GM13977 (cell line): ENCODE results near the gene KDM1A.
"Not testable (repeated sequence)": the region's sequence is repeated elsewhere in the genome, so short reads cannot be mapped to it uniquely, and the experiment has no call there.

Experiments
- DNase-seq: peaks from one replicate; pipeline ENCODE4 v3.0.0; 2012; ENCODE audit warnings: low spot score
- in situ Hi-C: fragments of 300-500 bp; cut with MboI; formaldehyde crosslinking; loops from one replicate; pipeline ENCODE4 v1.12.0; 2022; ENCODE audit warnings: low sequenced_read_pairs, low pct_unique_long_range_greater_than_20kb, mixed read lengths, inconsistent platforms; ENCODE audit not compliant: unreplicated experiment
- TF ChIP-seq, protein P1 (sequence below): IDR thresholded peaks from 2 replicates; pipeline ENCODE4 v1.5.1; 2012; ENCODE audit warnings: mild to moderate bottlenecking, control low read depth; ENCODE audit not compliant: insufficient read depth; ENCODE audit errors: extremely low read depth, missing control alignments

KDM1A gene

GRCh38 chr1:23004112-23004511 is 15.2 kb upstream of the KDM1A start:
- no peak for DNase-seq
- in situ Hi-C loops, result no loop called here
- TF ChIP-seq, protein P1, sequence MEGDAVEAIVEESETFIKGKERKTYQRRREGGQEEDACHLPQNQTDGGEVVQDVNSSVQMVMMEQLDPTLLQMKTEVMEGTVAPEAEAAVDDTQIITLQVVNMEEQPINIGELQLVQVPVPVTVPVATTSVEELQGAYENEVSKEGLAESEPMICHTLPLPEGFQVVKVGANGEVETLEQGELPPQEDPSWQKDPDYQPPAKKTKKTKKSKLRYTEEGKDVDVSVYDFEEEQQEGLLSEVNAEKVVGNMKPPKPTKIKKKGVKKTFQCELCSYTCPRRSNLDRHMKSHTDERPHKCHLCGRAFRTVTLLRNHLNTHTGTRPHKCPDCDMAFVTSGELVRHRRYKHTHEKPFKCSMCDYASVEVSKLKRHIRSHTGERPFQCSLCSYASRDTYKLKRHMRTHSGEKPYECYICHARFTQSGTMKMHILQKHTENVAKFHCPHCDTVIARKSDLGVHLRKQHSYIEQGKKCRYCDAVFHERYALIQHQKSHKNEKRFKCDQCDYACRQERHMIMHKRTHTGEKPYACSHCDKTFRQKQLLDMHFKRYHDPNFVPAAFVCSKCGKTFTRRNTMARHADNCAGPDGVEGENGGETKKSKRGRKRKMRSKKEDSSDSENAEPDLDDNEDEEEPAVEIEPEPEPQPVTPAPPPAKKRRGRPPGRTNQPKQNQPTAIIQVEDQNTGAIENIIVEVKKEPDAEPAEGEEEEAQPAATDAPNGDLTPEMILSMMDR, result no peak

- DNase-seq, in situ Hi-C loops: not testable (repeated sequence)
Measured at GRCh38 chr1:23004769-23005168, 14.5 kb upstream of the KDM1A start.

DNA sequence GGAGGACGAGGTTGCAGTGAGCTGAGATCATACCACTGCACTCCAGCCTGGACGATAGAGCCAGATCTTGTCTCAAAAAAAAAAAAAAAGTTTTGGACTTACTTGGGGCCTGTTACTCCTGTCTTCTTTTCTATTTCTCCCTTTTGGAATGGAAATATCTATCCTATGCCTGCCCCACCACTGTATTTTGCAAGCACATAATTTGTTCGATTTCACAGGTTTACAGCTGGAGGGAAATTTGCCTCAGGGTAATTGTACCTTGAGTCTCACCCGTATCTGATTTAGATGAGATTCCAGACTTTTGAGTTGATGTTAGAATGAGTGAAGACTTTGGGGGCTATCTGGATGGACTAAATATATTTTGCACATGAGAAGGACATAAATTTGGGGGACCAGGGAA is 12.2 kb upstream of the KDM1A start:
- TF ChIP-seq, protein P1, result no peak
- no peak for DNase-seq
- in situ Hi-C loops, result no loop called here

DNA sequence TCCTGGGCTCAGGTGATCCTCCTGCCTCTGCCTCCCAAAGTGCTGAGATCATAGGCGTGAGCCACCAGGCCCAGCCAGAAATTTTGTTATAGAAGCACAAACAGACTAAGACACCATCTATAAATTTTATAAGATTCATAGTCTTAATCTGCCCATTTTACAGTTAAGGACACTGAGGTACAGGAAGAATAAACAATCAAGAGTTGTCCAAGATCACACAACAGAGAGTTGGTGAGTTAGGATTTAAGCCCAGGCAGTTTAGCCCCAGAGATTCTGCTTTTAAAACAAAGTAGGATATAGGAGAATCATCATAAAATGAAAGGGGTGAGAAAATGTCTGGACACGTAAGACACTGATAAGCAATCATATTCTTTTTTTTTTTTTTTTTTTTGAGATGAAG is 10.4 kb upstream of the KDM1A start:
- TF ChIP-seq, protein P1, result no peak
- DNase-seq, result no peak
- in situ Hi-C loops, result no loop called here

- in situ Hi-C loops, result not testable (repeated sequence)
Measured at GRCh38 chr1:23010025-23010424, 9.2 kb upstream of the KDM1A start.

DNA sequence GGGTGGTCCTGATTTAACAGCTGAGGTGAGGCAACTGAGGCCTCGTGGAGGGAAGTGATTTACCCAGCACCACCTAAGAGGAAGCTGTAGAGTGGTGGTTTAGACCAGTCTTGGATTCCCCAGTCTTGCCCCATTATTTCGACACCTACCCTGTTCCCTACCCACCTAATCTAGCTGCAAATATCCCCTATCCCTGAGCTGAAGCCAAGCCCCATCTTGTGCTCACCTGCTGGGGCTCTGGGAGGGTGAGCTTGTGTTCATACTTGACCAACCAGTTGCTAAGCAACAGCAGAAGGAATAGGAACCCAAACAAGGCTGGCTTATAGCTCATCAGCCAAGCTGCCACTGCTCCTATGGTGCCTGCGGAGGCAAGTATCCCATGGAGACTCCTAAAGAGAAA is 5.6 kb upstream of the KDM1A start:
- TF ChIP-seq, protein P1, result no peak
- in situ Hi-C loops, result no loop called here
- peak; percentile 45 for DNase-seq

More at GRCh38 chr1:23010025-23010424, 9.2 kb upstream of the KDM1A start:
- DNase-seq, result not testable (repeated sequence)

- DNase-seq, result no peak
- in situ Hi-C loops, result no loop called here
- TF ChIP-seq, protein P1, result no peak
Measured at GRCh38 chr1:23018661-23019093, 591 bp upstream of the KDM1A start.
